ENCODE results near the gene CDH22. TPM values are rescaled to one million over a fixed set of nuclear protein-coding genes. Genes with fewer than 3 reads are reported as not detected.

The CDH22 gene
- total and polyA plus RNA-seq, 10 of the 15 experiments (the other 5 are each of a cell fraction or from before 2014, with no cell fraction given) = not detected

- in situ Hi-C loops (cut with MboI) = no loop called here
Observed at GRCh38 chr20:46217583-46217982, 90.7 kb downstream of the CDH22 start.

More at GRCh38 chr20:46217583-46217982, 90.7 kb downstream of the CDH22 start:
- intact Hi-C loops (cut with micrococcal nuclease; ENCODE audit: unreplicated experiment) = no loop called here
- RAD21 ChIA-PET (ENCODE audit: unreplicated experiment) = no interaction called here
- Histone ChIP-seq H3K36me3 (ENCODE audit: control insufficient read depth in 2 of 2, insufficient read depth in 2 of 2, low read length in 1 of 2) (no peaks in the 10 kb centered on the region), H3K9me3 (replicated peaks; ENCODE audit: control insufficient read depth, insufficient read depth, low read length) (no peaks in the 10 kb centered on the region), H3K4me1 (ENCODE audit: control insufficient read depth, insufficient read depth, low read length) (no peaks in the 10 kb centered on the region), H3K9ac (ENCODE audit: control insufficient read depth, insufficient read depth, low read length) (no peak overlapping the region), H3K4me3 (no peak overlapping the region), H3K4me2 (ENCODE audit: control insufficient read depth, insufficient read depth) (no peak overlapping the region), H3K27ac (ENCODE audit: control insufficient read depth, insufficient read depth) (no peak overlapping the region), H2AFZ (ENCODE audit: control insufficient read depth, low read depth, low read length) (no peak overlapping the region), H3K27me3 (replicated peaks in 1 of 2; ENCODE audit: control insufficient read depth in 2 of 2, insufficient read depth in 2 of 2, low read length in 1 of 2) (no peaks in the 10 kb centered on the region; a peak in 3 of 4 replicates), H4K20me1 (ENCODE audit: control insufficient read depth, insufficient read depth) (no peaks in the 10 kb centered on the region), H3K79me2 (ENCODE audit: control insufficient read depth, insufficient read depth, low read length) (no peaks in the 10 kb centered on the region)
- FAIRE-seq = no peak
- no peak for DNase-seq (ENCODE audit: low read depth, low spot score)
- POLR2A ChIA-PET = no interaction called here
- no peak for TF ChIP-seq EGR1 (IDR thresholded peaks at IDR 0.05; ENCODE audit: borderline replicate concordance in 1 of 2, low read depth in 2 of 2, low read length in 2 of 2)
- peak; percentile 9 for TF ChIP-seq E4F1 (IDR thresholded peaks at IDR 0.05; ENCODE audit: borderline replicate concordance, partially characterized antibody)
- no peak for TF ChIP-seq ZNF24 (IDR thresholded peaks at IDR 0.05)
- TF ChIP-seq NFIC (IDR thresholded peaks at IDR 0.05; ENCODE audit: low read depth, low read length) = 0 out of 2 replicates have a peak, but pooled peaks have one; percentile 10
- TF ChIP-seq MEF2B (IDR thresholded peaks at IDR 0.05; ENCODE audit: partially characterized antibody, poor library complexity, severe bottlenecking) = no peak
- no peak for TF ChIP-seq KAT2A (conservative IDR thresholded peaks at IDR 0.05; ENCODE audit: control insufficient read depth, low read depth, low read length)
- no peak for TF ChIP-seq POU2F2 (IDR thresholded peaks at IDR 0.05; ENCODE audit: borderline replicate concordance, low read depth, low read length)
- no peak for TF ChIP-seq BRCA1 (IDR thresholded peaks at IDR 0.05; ENCODE audit: low read depth, low read length)
- ATAC-seq = no peak
- no TSS peak for BruUV-seq (replicated peaks)
- SMC1A ChIA-PET (ENCODE audit: uncharacterized antibody, unreplicated experiment) = no interaction called here
- CTCF ChIA-PET = no interaction called here

Measured in GM12878 (cell line).